MM.1S (cell line): ENCODE measurements around the gene PGS1.
A peak's percentile ranks its signal among the peaks of the same experiment; 100 is the strongest.

ENCODE experiments used
- DNase-seq: peaks from one replicate; pipeline ENCODE4 v3.0.0-alpha.2; 2015
- H2AFZ ChIP-seq: fragments of 300-600 bp; sonication (generic); 2 replicates; pipeline ENCODE4 v1.6.0; 2016; ENCODE audit warnings: antibody characterized with exemption, low read length
- H3F3A ChIP-seq: fragments of 300-600 bp; sonication (generic); 2 replicates; pipeline ENCODE4 v1.6.1; 2016; ENCODE audit warnings: mild to moderate bottlenecking, antibody characterized with exemption, low read length, moderate library complexity, mixed read lengths; ENCODE audit not compliant: insufficient read depth
- H3K27ac ChIP-seq: fragments of 300-600 bp; sonication (generic); 2 replicates; pipeline ENCODE4 v1.5.1; 2016; ENCODE audit warnings: mild to moderate bottlenecking, low read length
- H3K27me3 ChIP-seq: fragments of 300-600 bp; sonication (generic); replicated peaks from 2 replicates; pipeline ENCODE4 v1.6.0; 2016; ENCODE audit warnings: low read length; ENCODE audit not compliant: insufficient read depth
- H3K36me3 ChIP-seq: fragments of 300-600 bp; sonication (generic); replicated peaks from 2 replicates; pipeline ENCODE4 v1.6.1; 2016; ENCODE audit warnings: mild to moderate bottlenecking, low read length, mixed read lengths; ENCODE audit not compliant: insufficient read depth
- H3K4me1 ChIP-seq: fragments of 300-600 bp; sonication (generic); 2 replicates; pipeline ENCODE4 v1.6.1; 2016; ENCODE audit warnings: low read length, mixed read lengths
- H3K4me2 ChIP-seq: fragments of 300-600 bp; sonication (generic); 2 replicates; pipeline ENCODE4 v1.6.0; 2016; ENCODE audit warnings: low read depth, low read length
- H3K4me3 ChIP-seq: fragments of 300-600 bp; sonication (generic); 2 replicates; pipeline ENCODE4 v1.5.1; 2016; ENCODE audit warnings: low read length, mixed read lengths
- H3K79me2 ChIP-seq: fragments of 300-600 bp; sonication (generic); 2 replicates; pipeline ENCODE4 v1.6.1; 2016; ENCODE audit warnings: mixed run types, low read length, mixed read lengths
- H3K9ac ChIP-seq: fragments of 300-600 bp; sonication (generic); 2 replicates; pipeline ENCODE4 v1.6.1; 2016; ENCODE audit warnings: low read length, mixed read lengths
- H3K9me2 ChIP-seq: fragments of 300-600 bp; sonication (generic); replicated peaks from 2 replicates; pipeline ENCODE4 v1.6.1; 2016; ENCODE audit warnings: mild to moderate bottlenecking, low read length, mixed read lengths; ENCODE audit not compliant: insufficient read depth
- H3K9me3 ChIP-seq: fragments of 300-600 bp; sonication (generic); replicated peaks from 2 replicates; pipeline ENCODE4 v1.6.1; 2016; ENCODE audit warnings: mild to moderate bottlenecking, low read length, mixed read lengths; ENCODE audit not compliant: insufficient read depth
- H4K20me1 ChIP-seq: fragments of 300-600 bp; sonication (generic); 2 replicates; pipeline ENCODE4 v1.6.1; 2016; ENCODE audit warnings: mild to moderate bottlenecking, low read length, moderate library complexity, mixed read lengths; ENCODE audit not compliant: insufficient read depth
- EZH2 ChIP-seq: fragments of 300-600 bp; sonication (generic); optimal IDR thresholded peaks from 2 replicates; pipeline ENCODE3; 2017; ENCODE audit warnings: low read depth, mild to moderate bottlenecking, antibody characterized with exemption, low read length, mixed read lengths
- EZH2phosphoT487 ChIP-seq: fragments of 300-600 bp; sonication (generic); IDR thresholded peaks from 2 replicates; pipeline ENCODE4 v1.6.1; 2018; ENCODE audit warnings: antibody characterized with exemption, low read length
- TF ChIP-seq, protein P1 (sequence below): fragments of 300-600 bp; sonication (generic); IDR thresholded peaks from 2 replicates; pipeline ENCODE4 v1.5.1; 2016; ENCODE audit warnings: antibody characterized with exemption, low read length, mixed read lengths

The PGS1 gene

DNA sequence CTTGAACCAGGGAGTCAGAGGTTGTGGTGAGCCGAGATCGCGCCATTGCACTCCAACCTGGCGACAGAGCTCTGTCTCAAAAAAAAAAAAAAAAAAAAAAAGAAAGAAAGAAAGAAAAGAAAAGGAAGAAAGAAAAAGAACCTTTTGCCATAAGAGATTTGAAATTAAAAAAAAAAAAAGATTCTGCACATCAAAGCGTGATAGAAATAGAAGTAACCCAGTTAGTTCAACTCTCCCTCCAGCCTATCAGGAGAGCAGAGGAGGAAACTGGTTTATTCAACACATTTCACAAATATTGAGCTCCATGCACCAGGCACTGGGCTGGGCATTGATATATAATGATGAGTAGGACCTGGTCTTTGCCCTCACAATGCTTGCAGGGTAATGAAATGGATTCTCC is 16.2 kb upstream of the PGS1 start:
- Histone ChIP-seq H3K4me1 (peaks cover 1% of the 10 kb centered on the region), H3K4me2 (no peak overlapping the region), H3K27ac (no peak overlapping the region), H3K9me3 (no peaks in the 10 kb centered on the region), H3F3A (0 out of 2 replicates have a peak, but pooled peaks cover 12% of the 10 kb centered on the region), H3K79me2 (no peaks in the 10 kb centered on the region), H3K36me3 (no peaks in the 10 kb centered on the region), H3K4me3 (no peak overlapping the region), H3K27me3 (peaks cover 83% of the 10 kb centered on the region), H3K9ac (no peak overlapping the region), H3K9me2 (no peaks in the 10 kb centered on the region), H4K20me1 (no peaks in the 10 kb centered on the region), H2AFZ (no peak overlapping the region)
- TF ChIP-seq, protein P1, sequence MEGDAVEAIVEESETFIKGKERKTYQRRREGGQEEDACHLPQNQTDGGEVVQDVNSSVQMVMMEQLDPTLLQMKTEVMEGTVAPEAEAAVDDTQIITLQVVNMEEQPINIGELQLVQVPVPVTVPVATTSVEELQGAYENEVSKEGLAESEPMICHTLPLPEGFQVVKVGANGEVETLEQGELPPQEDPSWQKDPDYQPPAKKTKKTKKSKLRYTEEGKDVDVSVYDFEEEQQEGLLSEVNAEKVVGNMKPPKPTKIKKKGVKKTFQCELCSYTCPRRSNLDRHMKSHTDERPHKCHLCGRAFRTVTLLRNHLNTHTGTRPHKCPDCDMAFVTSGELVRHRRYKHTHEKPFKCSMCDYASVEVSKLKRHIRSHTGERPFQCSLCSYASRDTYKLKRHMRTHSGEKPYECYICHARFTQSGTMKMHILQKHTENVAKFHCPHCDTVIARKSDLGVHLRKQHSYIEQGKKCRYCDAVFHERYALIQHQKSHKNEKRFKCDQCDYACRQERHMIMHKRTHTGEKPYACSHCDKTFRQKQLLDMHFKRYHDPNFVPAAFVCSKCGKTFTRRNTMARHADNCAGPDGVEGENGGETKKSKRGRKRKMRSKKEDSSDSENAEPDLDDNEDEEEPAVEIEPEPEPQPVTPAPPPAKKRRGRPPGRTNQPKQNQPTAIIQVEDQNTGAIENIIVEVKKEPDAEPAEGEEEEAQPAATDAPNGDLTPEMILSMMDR: no peak
- TF ChIP-seq EZH2phosphoT487 (no peak), EZH2 (no peak)
- DNase-seq: no peak

DNA sequence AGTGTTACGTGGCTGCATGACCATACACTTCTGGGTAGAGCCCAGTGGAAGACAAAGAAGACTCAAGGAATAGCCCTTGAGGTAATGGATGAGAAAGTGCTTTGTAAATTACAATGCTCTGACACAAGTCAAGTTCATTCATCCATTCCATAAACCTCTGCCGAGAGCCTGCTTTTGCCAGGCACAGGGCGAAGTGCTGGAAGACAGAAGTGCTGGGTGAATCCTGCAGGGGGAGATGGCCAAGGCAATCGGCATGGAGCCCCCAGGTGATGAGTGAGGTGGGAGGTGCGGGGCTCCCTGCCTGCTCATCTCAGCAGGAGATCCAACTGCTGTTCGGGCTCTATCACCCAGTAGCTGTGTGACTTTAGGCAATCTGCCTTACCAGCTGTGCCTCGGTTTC is 15.8 kb upstream of the PGS1 start:
- Histone ChIP-seq H3K9me2 (no peaks in the 10 kb centered on the region), H2AFZ (no peak overlapping the region), H3K9me3 (no peaks in the 10 kb centered on the region), H3K4me3 (no peak overlapping the region), H3K27me3 (peaks cover 83% of the 10 kb centered on the region), H3K27ac (no peak overlapping the region), H3K36me3 (no peaks in the 10 kb centered on the region), H4K20me1 (no peaks in the 10 kb centered on the region), H3K4me2 (no peak overlapping the region), H3K79me2 (no peaks in the 10 kb centered on the region), H3K4me1 (no peaks in the 10 kb centered on the region), H3K9ac (no peak overlapping the region), H3F3A (0 out of 2 replicates have a peak, but pooled peaks cover 7% of the 10 kb centered on the region)
- no peak for TF ChIP-seq EZH2
- TF ChIP-seq, protein P1: 0 out of 2 replicates have a peak, but pooled peaks have one; percentile 5
- DNase-seq: no peak

DNA sequence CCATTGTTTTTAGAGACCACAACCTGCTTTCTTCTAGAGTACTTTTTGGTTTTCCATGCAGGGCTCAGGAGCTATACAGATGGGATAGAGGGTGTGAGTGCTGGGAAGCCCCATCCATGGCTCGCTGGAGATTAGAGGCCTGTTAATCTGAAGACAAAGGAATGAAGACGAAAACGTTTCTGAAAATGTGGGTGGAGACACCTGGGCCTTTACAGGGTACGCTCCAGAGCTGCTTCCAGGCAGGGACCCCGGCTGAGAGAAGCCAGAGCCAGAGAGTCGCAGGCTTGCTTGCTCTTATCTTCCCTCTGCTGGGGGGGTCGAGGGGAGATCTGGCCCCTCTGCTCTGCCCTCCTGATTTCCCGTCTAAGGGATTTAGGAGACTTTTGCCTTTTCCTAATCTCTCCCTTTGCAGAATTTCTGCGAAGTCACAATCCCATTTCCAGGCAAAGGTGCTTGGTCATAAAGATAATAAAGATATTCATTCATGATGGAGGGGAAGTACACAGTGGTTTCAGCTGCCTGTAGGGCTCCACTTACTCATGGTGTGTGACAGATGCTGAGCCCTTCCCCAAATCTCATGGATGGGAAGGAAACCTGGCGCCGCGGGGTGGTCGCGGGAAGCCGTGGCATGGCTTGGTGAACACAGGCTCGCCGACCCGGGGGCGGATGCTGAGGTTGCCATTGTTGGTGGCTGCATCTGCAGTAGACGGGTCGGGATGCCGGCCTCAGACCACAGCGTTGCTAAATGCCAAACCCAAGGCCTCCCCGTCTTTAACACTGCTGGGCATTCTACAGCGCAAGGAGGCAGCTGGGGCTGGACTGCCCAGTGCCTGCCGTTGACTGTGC is 13.8 kb upstream of the PGS1 start:
- Histone ChIP-seq H2AFZ (no peak overlapping the region), H3K4me3 (no peak overlapping the region), H3K4me1 (no peaks in the 10 kb centered on the region), H3K9me2 (no peaks in the 10 kb centered on the region), H3K9ac (no peak overlapping the region), H3K27me3 (peaks cover 81% of the 10 kb centered on the region), H3K36me3 (no peaks in the 10 kb centered on the region), H3K79me2 (no peaks in the 10 kb centered on the region), H3K27ac (no peak overlapping the region), H4K20me1 (no peaks in the 10 kb centered on the region), H3F3A (0 out of 2 replicates have a peak, but pooled peaks cover 5% of the 10 kb centered on the region), H3K4me2 (no peak overlapping the region), H3K9me3 (no peaks in the 10 kb centered on the region)
- TF ChIP-seq EZH2phosphoT487: no peak
- TF ChIP-seq EZH2: no peak
- TF ChIP-seq, protein P1: no peak
- no peak for DNase-seq
